Uterus (tissue), 2 donors: ENCODE data around the gene FCN3.

Source experiments
- POLR2A ChIP-seq, 2 donors: fragments of 450-650 bp; IDR thresholded peaks; one replicate each; pipeline ENCODE4 v1.6.1; 2016; ENCODE audit warnings: antibody characterized with exemption in 2 of 2, mild to moderate bottlenecking in 1 of 2, moderate library complexity in 1 of 2
- TF ChIP-seq, protein P1 (sequence below), 4 experiments: fragments of 200-600 bp in 2 of 4; fragments of 450-650 bp in 2 of 4; sonication (generic) in 2 of 4; IDR thresholded peaks; one replicate each; pipeline ENCODE4 v1.5.1; 2016 to 2019; ENCODE audit warnings: antibody characterized with exemption in 4 of 4, mild to moderate bottlenecking in 2 of 4, moderate library complexity in 1 of 4

DNA sequence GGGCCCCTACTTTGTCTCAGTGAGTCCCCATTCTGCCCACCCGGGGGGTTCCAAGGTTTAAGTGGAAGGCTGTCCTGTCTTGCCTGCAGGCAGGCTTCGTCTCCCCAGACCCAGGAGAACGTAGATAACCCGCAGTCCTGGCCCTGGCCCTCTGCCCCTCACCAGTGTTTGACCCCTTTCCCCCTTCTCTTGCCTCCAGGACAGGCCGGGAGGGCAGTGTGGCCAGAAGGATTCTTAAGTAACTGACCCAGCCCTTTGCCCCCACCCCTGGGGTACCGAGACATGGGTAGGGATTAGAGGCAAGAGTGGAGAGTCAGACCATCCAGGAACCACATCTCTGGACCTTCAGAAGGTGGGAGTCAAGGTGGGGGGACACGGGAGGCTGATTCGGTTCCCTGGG lies 43.8 kb downstream of the FCN3 start:
- TF ChIP-seq, protein P1, sequence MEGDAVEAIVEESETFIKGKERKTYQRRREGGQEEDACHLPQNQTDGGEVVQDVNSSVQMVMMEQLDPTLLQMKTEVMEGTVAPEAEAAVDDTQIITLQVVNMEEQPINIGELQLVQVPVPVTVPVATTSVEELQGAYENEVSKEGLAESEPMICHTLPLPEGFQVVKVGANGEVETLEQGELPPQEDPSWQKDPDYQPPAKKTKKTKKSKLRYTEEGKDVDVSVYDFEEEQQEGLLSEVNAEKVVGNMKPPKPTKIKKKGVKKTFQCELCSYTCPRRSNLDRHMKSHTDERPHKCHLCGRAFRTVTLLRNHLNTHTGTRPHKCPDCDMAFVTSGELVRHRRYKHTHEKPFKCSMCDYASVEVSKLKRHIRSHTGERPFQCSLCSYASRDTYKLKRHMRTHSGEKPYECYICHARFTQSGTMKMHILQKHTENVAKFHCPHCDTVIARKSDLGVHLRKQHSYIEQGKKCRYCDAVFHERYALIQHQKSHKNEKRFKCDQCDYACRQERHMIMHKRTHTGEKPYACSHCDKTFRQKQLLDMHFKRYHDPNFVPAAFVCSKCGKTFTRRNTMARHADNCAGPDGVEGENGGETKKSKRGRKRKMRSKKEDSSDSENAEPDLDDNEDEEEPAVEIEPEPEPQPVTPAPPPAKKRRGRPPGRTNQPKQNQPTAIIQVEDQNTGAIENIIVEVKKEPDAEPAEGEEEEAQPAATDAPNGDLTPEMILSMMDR (IDR thresholded peaks at IDR 0.05) = no peak
- TF ChIP-seq POLR2A (IDR thresholded peaks at IDR 0.05) = no peak
